Astrocyte (in vitro differentiated cells and primary cell): Measurements from ENCODE around the gene SCGB1D1. TPM values are rescaled to one million over a fixed set of nuclear protein-coding genes. Genes with fewer than 3 reads are reported as not detected.

Experiments used
- DNase-seq: peaks from one replicate; pipeline ENCODE4 v3.0.0-alpha.2; 2010; ENCODE audit warnings: low read depth
- FAIRE-seq: peaks from 2 replicates; lab custom pipeline; 2011; peaks lifted over from hg19 to GRCh38; lab: Jason Lieb, UNC
- H2AFZ ChIP-seq: 2 replicates; pipeline ENCODE4 v1.6.0; 2012; ENCODE audit warnings: low read depth, low read length, inconsistent platforms
- H3K27ac ChIP-seq: 2 replicates; pipeline ENCODE4 v1.5.1; 2011; ENCODE audit warnings: low read depth, low read length, inconsistent platforms
- H3K27me3 ChIP-seq: 2 replicates; pipeline ENCODE4 v1.6.0; 2011; ENCODE audit warnings: low read length, inconsistent platforms; ENCODE audit not compliant: insufficient read depth
- H3K36me3 ChIP-seq: 2 replicates; pipeline ENCODE4 v1.5.1; 2011; ENCODE audit warnings: low read length, inconsistent platforms; ENCODE audit not compliant: insufficient read depth
- H3K4me1 ChIP-seq: 2 replicates; pipeline ENCODE4 v1.5.1; 2011; ENCODE audit warnings: low read length, inconsistent platforms; ENCODE audit not compliant: insufficient read depth
- H3K4me2 ChIP-seq: 2 replicates; pipeline ENCODE4 v1.6.0; 2012; ENCODE audit warnings: low read length, inconsistent platforms
- H3K4me3 ChIP-seq: 2 replicates; pipeline ENCODE4 v1.5.1; 2011; ENCODE audit warnings: low read depth, mild to moderate bottlenecking, low read length, inconsistent platforms; ENCODE audit not compliant: insufficient read depth
- H3K79me2 ChIP-seq: 2 replicates; pipeline ENCODE4 v1.6.0; 2012; ENCODE audit warnings: mild to moderate bottlenecking, low read length, inconsistent platforms; ENCODE audit not compliant: insufficient read depth
- H3K9ac ChIP-seq: 2 replicates; pipeline ENCODE4 v1.6.0; 2012; ENCODE audit warnings: mild to moderate bottlenecking, low read length, inconsistent platforms
- H3K9me3 ChIP-seq: 2 replicates; pipeline ENCODE4 v1.5.1; 2012; ENCODE audit warnings: low read depth, mild to moderate bottlenecking, low read length, inconsistent platforms; ENCODE audit not compliant: insufficient read depth
- H4K20me1 ChIP-seq: 2 replicates; pipeline ENCODE4 v1.6.0; 2012; ENCODE audit warnings: low read length, inconsistent platforms; ENCODE audit not compliant: insufficient read depth
- H3K27ac Mint-ChIP-seq: one replicate; pipeline ENCODE4 v1.8.0; 2021; ENCODE audit warnings: mild to moderate bottlenecking, mixed read lengths; ENCODE audit not compliant: unreplicated experiment
- H3K27me3 Mint-ChIP-seq: one replicate; pipeline ENCODE4 v1.8.0; 2021; ENCODE audit warnings: low read depth, mixed read lengths; ENCODE audit not compliant: unreplicated experiment
- H3K36me3 Mint-ChIP-seq: one replicate; pipeline ENCODE4 v1.8.0; 2021; ENCODE audit warnings: low read depth, mixed read lengths; ENCODE audit not compliant: unreplicated experiment
- H3K4me1 Mint-ChIP-seq: one replicate; pipeline ENCODE4 v1.8.0; 2021; ENCODE audit warnings: low read depth, mixed read lengths; ENCODE audit not compliant: unreplicated experiment
- H3K4me3 Mint-ChIP-seq: one replicate; pipeline ENCODE4 v1.8.0; 2021; ENCODE audit warnings: mild to moderate bottlenecking, moderate library complexity, mixed read lengths; ENCODE audit not compliant: unreplicated experiment
- H3K9me3 Mint-ChIP-seq: one replicate; pipeline ENCODE4 v1.8.0; 2021; ENCODE audit warnings: mild to moderate bottlenecking, mixed read lengths; ENCODE audit not compliant: unreplicated experiment
- CTCF ChIP-seq: IDR thresholded peaks from 2 replicates; pipeline ENCODE4 v1.5.1; 2011; ENCODE audit warnings: low read depth, mild to moderate bottlenecking, inconsistent platforms, low read length, moderate library complexity; ENCODE audit not compliant: insufficient read depth
- EZH2 ChIP-seq: IDR thresholded peaks from 2 replicates; pipeline ENCODE4 v1.6.1; 2012; ENCODE audit warnings: mild to moderate bottlenecking, low read length, inconsistent platforms; ENCODE audit not compliant: insufficient read depth
- total RNA-seq: library from RNA; stranded (reverse); gene quantifications from 2 replicates; pipeline ENCODE4 v1.2.1, GENCODE V29; 2021

Gene SCGB1D1
- total RNA-seq, 1 donor from 2014 or later: not detected

- no peak overlapping the region for H3K27ac Mint-ChIP-seq
- H3K27me3 Mint-ChIP-seq: no peaks in the 10 kb centered on the region
- H3K9me3 Mint-ChIP-seq: no peaks in the 10 kb centered on the region
- Histone ChIP-seq H4K20me1 (no peaks in the 10 kb centered on the region), H3K4me3 (no peak overlapping the region), H3K4me1 (no peaks in the 10 kb centered on the region), H3K27me3 (no peaks in the 10 kb centered on the region), H3K27ac (no peak overlapping the region), H2AFZ (no peak overlapping the region), H3K36me3 (peaks cover 24% of the 10 kb centered on the region), H3K79me2 (no peaks in the 10 kb centered on the region), H3K4me2 (no peak overlapping the region), H3K9me3 (no peaks in the 10 kb centered on the region), H3K9ac (no peak overlapping the region)
- TF ChIP-seq CTCF: no peak
- TF ChIP-seq EZH2: no peak
- H3K36me3 Mint-ChIP-seq: peaks cover 21% of the 10 kb centered on the region
- DNase-seq (no peak), FAIRE-seq (no peak)
- no peaks in the 10 kb centered on the region for H3K4me1 Mint-ChIP-seq
- no peak overlapping the region for H3K4me3 Mint-ChIP-seq
Measured at GRCh38 chr11:62152245-62153086, 37.5 kb upstream of the SCGB1D1 start.

GRCh38 chr11:62153087-62153395, 37.0 kb upstream of the SCGB1D1 start:
- Histone ChIP-seq H3K4me2 (no peak overlapping the region), H3K4me3 (no peak overlapping the region), H3K9me3 (no peaks in the 10 kb centered on the region), H3K9ac (no peak overlapping the region), H4K20me1 (no peaks in the 10 kb centered on the region), H3K36me3 (peaks cover 20% of the 10 kb centered on the region), H3K79me2 (no peaks in the 10 kb centered on the region), H3K27me3 (no peaks in the 10 kb centered on the region), H3K4me1 (no peaks in the 10 kb centered on the region), H2AFZ (no peak overlapping the region), H3K27ac (no peak overlapping the region)
- no peaks in the 10 kb centered on the region for H3K4me1 Mint-ChIP-seq
- H3K9me3 Mint-ChIP-seq: no peaks in the 10 kb centered on the region
- H3K27me3 Mint-ChIP-seq: no peaks in the 10 kb centered on the region
- H3K27ac Mint-ChIP-seq: no peak overlapping the region
- no peak overlapping the region for H3K4me3 Mint-ChIP-seq
- peaks cover 16% of the 10 kb centered on the region for H3K36me3 Mint-ChIP-seq
- FAIRE-seq (no peak), DNase-seq (no peak)
- TF ChIP-seq CTCF (no peak), EZH2 (no peak)

- Histone ChIP-seq H3K4me3 (no peak overlapping the region), H3K27ac (no peak overlapping the region), H3K9me3 (no peaks in the 10 kb centered on the region), H2AFZ (no peak overlapping the region), H3K36me3 (peaks cover 19% of the 10 kb centered on the region), H3K4me1 (no peaks in the 10 kb centered on the region), H3K4me2 (no peak overlapping the region), H4K20me1 (no peaks in the 10 kb centered on the region), H3K27me3 (no peaks in the 10 kb centered on the region), H3K79me2 (no peaks in the 10 kb centered on the region), H3K9ac (no peak overlapping the region)
- Mint-ChIP-seq H3K4me3 (no peak overlapping the region), H3K9me3 (no peaks in the 10 kb centered on the region), H3K36me3 (peaks cover 16% of the 10 kb centered on the region), H3K27ac (no peak overlapping the region), H3K27me3 (no peaks in the 10 kb centered on the region), H3K4me1 (no peaks in the 10 kb centered on the region)
- DNase-seq: no peak
- FAIRE-seq: no peak
- no peak for TF ChIP-seq CTCF
- no peak for TF ChIP-seq EZH2
Measured at GRCh38 chr11:62153617-62154016, 36.4 kb upstream of the SCGB1D1 start.
